ENCODE measurements around the gene TMEM42. TPM values are rescaled to one million over a fixed set of nuclear protein-coding genes. Genes with fewer than 3 reads are reported as not detected.

Gene TMEM42
- total and polyA plus RNA-seq, 10 donors = 9.5 to 32.4 (median 14.8) TPM

- H3K9me3 ChIP-seq = peaks cover 3 to 31% (median 29%) of the 10 kb centered on the region in 8 donors
- intact Hi-C loops (cut with DNase I; ENCODE audit: low total_unique reads) = no loop called here
- H3K4me3 ChIP-seq = no peak overlapping the region
- WGBS, 5 donors = 58 to 92% (median 82%) methylated on average over 2 of the region's 2 CpGs
- DNase-seq = no peak
- H3K27me3 ChIP-seq (replicated peaks in 1 of 7) = no peaks in the 10 kb centered on the region
- no peaks in the 10 kb centered on the region for H3K4me1 ChIP-seq
- H3K36me3 ChIP-seq = peaks cover 0 to 59% (median 0%) of the 10 kb centered on the region in 6 donors
- H3K27ac ChIP-seq = no peak overlapping the region
- TF ChIP-seq CTCF (IDR thresholded peaks at IDR 0.05 in 8 of 11, conservative IDR thresholded peaks at IDR 0.05 in 3 of 11) (no peak), POLR2AphosphoS5 (IDR thresholded peaks at IDR 0.05) (no peak), POLR2A (IDR thresholded peaks at IDR 0.05) (no peak)
Observed at GRCh38 chr3:44832965-44833364, 28.7 kb upstream of the TMEM42 start.

- WGBS, 5 donors = 93 to 97% (median 97%) methylated on average over 7 of the region's 7 CpGs
- no peak for TF ChIP-seq POLR2AphosphoS5 (IDR thresholded peaks at IDR 0.05)
- no peak for TF ChIP-seq POLR2A (IDR thresholded peaks at IDR 0.05)
- no peak for TF ChIP-seq CTCF (IDR thresholded peaks at IDR 0.05 in 8 of 11, conservative IDR thresholded peaks at IDR 0.05 in 3 of 11)
- Histone ChIP-seq H3K36me3 (peaks cover 0 to 59% (median 0%) of the 10 kb centered on the region in 6 donors), H3K4me1 (no peaks in the 10 kb centered on the region), H3K4me3 (no peak overlapping the region), H3K27me3 (replicated peaks in 1 of 7) (no peaks in the 10 kb centered on the region), H3K27ac (no peak overlapping the region), H3K9me3 (peaks cover 3 to 36% (median 31%) of the 10 kb centered on the region in 8 donors)
- DNase-seq = no peak
- intact Hi-C loops (cut with DNase I; ENCODE audit: low total_unique reads) = no loop called here
Observed at GRCh38 chr3:44833394-44833793, 28.3 kb upstream of the TMEM42 start.

- Histone ChIP-seq H3K4me3 (no peak overlapping the region), H3K9me3 (peaks cover 3 to 37% (median 31%) of the 10 kb centered on the region in 8 donors), H3K4me1 (no peaks in the 10 kb centered on the region), H3K36me3 (peaks cover 0 to 62% (median 0%) of the 10 kb centered on the region in 6 donors), H3K27ac (no peak overlapping the region), H3K27me3 (replicated peaks in 1 of 7) (no peaks in the 10 kb centered on the region)
- DNase-seq = no peak
- WGBS, 5 donors = 96 to 99% (median 97%) methylated on average over 3 of the region's 3 CpGs
- intact Hi-C loops (cut with DNase I; ENCODE audit: low total_unique reads) = no loop called here
- TF ChIP-seq POLR2AphosphoS5 (IDR thresholded peaks at IDR 0.05) (no peak), CTCF (IDR thresholded peaks at IDR 0.05 in 8 of 11, conservative IDR thresholded peaks at IDR 0.05 in 3 of 11) (no peak), POLR2A (IDR thresholded peaks at IDR 0.05) (no peak)
Observed at GRCh38 chr3:44835684-44836083, 26.0 kb upstream of the TMEM42 start.

- H3K27ac ChIP-seq = no peak overlapping the region
- H3K9me3 ChIP-seq = peaks cover 0 to 13% (median 8%) of the 10 kb centered on the region in 8 donors
- DNase-seq = no peak
- TF ChIP-seq POLR2AphosphoS5 (IDR thresholded peaks at IDR 0.05) = no peak
- TF ChIP-seq CTCF (IDR thresholded peaks at IDR 0.05 in 8 of 11, conservative IDR thresholded peaks at IDR 0.05 in 3 of 11) = no peak
- no peak for TF ChIP-seq POLR2A (IDR thresholded peaks at IDR 0.05)
- WGBS, 5 donors = 89 to 93% (median 92%) methylated on average over 2 of the region's 2 CpGs
- H3K27me3 ChIP-seq (replicated peaks in 1 of 7) = no peaks in the 10 kb centered on the region
- H3K4me1 ChIP-seq = no peaks in the 10 kb centered on the region
- H3K4me3 ChIP-seq = no peak overlapping the region
- intact Hi-C loops (cut with DNase I; ENCODE audit: low total_unique reads) = no loop called here
- H3K36me3 ChIP-seq = peaks cover 0 to 75% (median 0%) of the 10 kb centered on the region in 6 donors
Observed at GRCh38 chr3:44842376-44842775, 19.3 kb upstream of the TMEM42 start.

Measured in spleen (tissue), 11 donors.